IPS DF 6.9 (cell line): ENCODE measurements around the gene FRMD4A.

Source experiments
- DNase-seq: peaks from one replicate; pipeline ENCODE4 v3.0.0-alpha.2; 2013; ENCODE audit warnings: low read depth, low spot score
- H3K27ac ChIP-seq: one replicate; pipeline ENCODE4 v1.5.1; 2013; ENCODE audit warnings: low read length, control low read depth
- H3K27me3 ChIP-seq: 2 replicates; pipeline ENCODE4 v1.6.1; 2013; ENCODE audit warnings: mild to moderate bottlenecking, low read length; ENCODE audit not compliant: control insufficient read depth, insufficient read depth
- H3K36me3 ChIP-seq: 2 replicates; pipeline ENCODE4 v1.6.1; 2013; ENCODE audit warnings: low read length; ENCODE audit not compliant: control insufficient read depth, insufficient read depth
- H3K4me1 ChIP-seq: 2 replicates; pipeline ENCODE4 v1.6.1; 2013; ENCODE audit warnings: low read length; ENCODE audit not compliant: control insufficient read depth, insufficient read depth
- H3K4me3 ChIP-seq: 2 replicates; pipeline ENCODE4 v1.5.1; 2013; ENCODE audit warnings: mild to moderate bottlenecking, low read length
- H3K9me3 ChIP-seq: 2 replicates; pipeline ENCODE4 v1.6.1; 2013; ENCODE audit warnings: low read length, inconsistent platforms; ENCODE audit not compliant: control insufficient read depth, insufficient read depth
- WGBS: extraction: QIAGEN DNeasy Blood & Tissue Kit; methylation state at CpG from one replicate; pipeline ENCODE4 v1.1.7; 2013; ENCODE audit warnings: mixed read lengths, missing lambda C conversion rate; ENCODE audit not compliant: insufficient read length, insufficient coverage; 5-methylcytosine and 5-hydroxymethylcytosine counted together

FRMD4A gene

GRCh38 chr10:13658264-13658663, 672.5 kb downstream of the FRMD4A start:
- Histone ChIP-seq H3K36me3 (peaks cover 23% of the 10 kb centered on the region), H3K27ac (no peak overlapping the region), H3K9me3 (no peaks in the 10 kb centered on the region), H3K27me3 (no peaks in the 10 kb centered on the region), H3K4me3 (no peak overlapping the region), H3K4me1 (0 out of 2 replicates have a peak, but pooled peaks cover 1% of the 10 kb centered on the region)
- WGBS = no CpG with 5 or more reads among the region's 10 CpGs
- DNase-seq = no peak

GRCh38 chr10:13657101-13657680, 673.5 kb downstream of the FRMD4A start:
- no peak overlapping the region for H3K4me3 ChIP-seq
- no peak overlapping the region for H3K27ac ChIP-seq
- no peaks in the 10 kb centered on the region for H3K27me3 ChIP-seq
- no peak for DNase-seq
- H3K4me1 ChIP-seq = 0 out of 2 replicates have a peak, but pooled peaks cover 1% of the 10 kb centered on the region
- no CpG with 5 or more reads among the region's 49 CpGs for WGBS
- H3K9me3 ChIP-seq = no peaks in the 10 kb centered on the region
- H3K36me3 ChIP-seq = peaks cover 23% of the 10 kb centered on the region

- no CpG with 5 or more reads among the region's 68 CpGs for WGBS
- no peak overlapping the region for H3K27ac ChIP-seq
- 0 out of 2 replicates have a peak, but pooled peaks cover 1% of the 10 kb centered on the region for H3K4me1 ChIP-seq
- DNase-seq = no peak
- peaks cover 25% of the 10 kb centered on the region for H3K36me3 ChIP-seq
- no peaks in the 10 kb centered on the region for H3K27me3 ChIP-seq
- no peak overlapping the region for H3K4me3 ChIP-seq
- no peaks in the 10 kb centered on the region for H3K9me3 ChIP-seq
These were observed 674.2 kb downstream of the FRMD4A start for GRCh38 chr10:13656337-13657100.

DNA sequence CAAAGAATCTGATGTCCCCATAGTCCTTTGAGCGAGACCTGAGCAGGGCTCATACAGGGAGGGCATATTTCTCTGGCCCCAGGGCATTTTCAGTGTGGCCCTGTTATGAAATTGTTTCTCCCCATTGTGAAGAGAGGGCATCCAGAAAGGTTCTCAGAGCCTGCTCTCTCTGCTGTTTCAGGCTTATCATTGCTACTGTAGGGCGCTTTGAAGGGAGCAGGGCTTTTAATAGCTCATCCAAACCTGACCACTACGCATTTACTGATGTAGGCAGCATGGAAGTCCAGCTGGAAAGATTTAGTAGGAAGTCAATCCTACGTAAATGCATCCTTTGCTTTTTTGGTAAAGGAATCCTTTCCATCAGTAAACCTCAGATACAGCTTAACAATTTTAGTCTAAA, 675.9 kb downstream of the FRMD4A start:
- no peaks in the 10 kb centered on the region for H3K27me3 ChIP-seq
- DNase-seq = no peak
- H3K36me3 ChIP-seq = peaks cover 25% of the 10 kb centered on the region
- H3K4me1 ChIP-seq = no peaks in the 10 kb centered on the region
- WGBS = no CpG with 5 or more reads among the region's 4 CpGs
- no peak overlapping the region for H3K4me3 ChIP-seq
- H3K9me3 ChIP-seq = no peaks in the 10 kb centered on the region
- no peak overlapping the region for H3K27ac ChIP-seq

- no peaks in the 10 kb centered on the region for H3K9me3 ChIP-seq
- WGBS = no CpG with 5 or more reads among the region's 8 CpGs
- H3K36me3 ChIP-seq = peaks cover 23% of the 10 kb centered on the region
- no peak for DNase-seq
- no peaks in the 10 kb centered on the region for H3K27me3 ChIP-seq
- no peak overlapping the region for H3K4me3 ChIP-seq
- no peak overlapping the region for H3K27ac ChIP-seq
- H3K4me1 ChIP-seq = no peaks in the 10 kb centered on the region
These were observed 676.5 kb downstream of the FRMD4A start for GRCh38 chr10:13654118-13654830.

DNA sequence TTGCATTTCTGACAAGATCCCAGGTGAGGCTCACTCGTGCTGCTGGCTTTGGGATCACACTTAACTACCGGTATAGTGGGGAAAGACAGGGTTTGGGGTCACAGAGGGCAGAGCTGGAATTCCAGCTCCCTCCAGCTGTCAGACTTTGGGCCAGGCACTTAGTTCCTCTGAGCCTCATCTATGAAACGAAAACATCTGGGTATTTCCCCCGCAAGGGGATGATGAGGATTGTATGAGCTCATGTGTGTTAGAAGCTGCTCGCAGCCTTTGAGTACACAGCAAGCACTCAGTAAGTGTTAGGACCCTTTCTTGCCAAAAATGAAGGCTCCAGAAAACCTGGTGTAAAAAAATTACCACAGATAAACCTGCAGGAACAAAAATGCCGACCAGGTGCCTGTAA, 677.9 kb downstream of the FRMD4A start:
- Histone ChIP-seq H3K9me3 (no peaks in the 10 kb centered on the region), H3K4me1 (no peaks in the 10 kb centered on the region), H3K27ac (no peak overlapping the region), H3K4me3 (no peak overlapping the region), H3K27me3 (no peaks in the 10 kb centered on the region), H3K36me3 (peaks cover 19% of the 10 kb centered on the region)
- WGBS = no CpG with 5 or more reads among the region's 6 CpGs
- DNase-seq = no peak

DNA sequence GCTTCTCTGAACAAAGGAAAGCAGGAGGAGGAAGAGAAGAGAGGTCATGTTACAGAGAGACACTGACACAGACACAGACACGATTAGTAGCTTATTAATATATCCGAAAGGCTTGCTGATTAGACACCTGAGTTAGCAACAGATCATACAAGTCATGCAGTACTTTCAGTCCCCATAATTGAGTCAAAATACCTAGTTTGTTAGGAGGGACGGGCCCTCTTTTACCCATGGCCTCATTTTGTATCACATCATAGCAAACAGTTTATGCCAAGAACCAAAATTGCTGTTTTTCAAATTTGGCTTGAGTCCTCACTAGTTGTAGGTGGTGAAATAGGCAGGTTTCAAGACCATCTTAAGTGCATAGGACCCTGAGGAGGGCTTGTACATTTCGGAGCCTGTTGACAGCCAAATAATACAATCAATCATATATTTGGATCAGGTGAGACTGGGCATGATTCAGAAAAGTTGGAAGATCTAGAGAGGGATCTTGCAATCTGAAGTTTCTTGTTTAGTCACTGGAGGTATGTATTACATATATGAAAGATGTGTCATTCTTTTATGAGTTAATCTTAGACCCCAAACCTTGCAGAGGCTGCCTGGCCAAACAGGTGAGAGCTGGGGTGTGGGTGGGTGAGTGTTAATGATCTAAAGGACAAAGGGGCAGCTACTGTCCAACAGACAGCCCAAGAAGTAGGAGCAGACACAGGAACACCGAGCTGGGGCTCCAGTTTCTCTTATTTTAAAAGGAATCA, 678.6 kb downstream of the FRMD4A start:
- Histone ChIP-seq H3K27me3 (no peaks in the 10 kb centered on the region), H3K4me3 (no peak overlapping the region), H3K27ac (no peak overlapping the region), H3K36me3 (peaks cover 19% of the 10 kb centered on the region), H3K9me3 (no peaks in the 10 kb centered on the region), H3K4me1 (no peaks in the 10 kb centered on the region)
- WGBS = no CpG with 5 or more reads among the region's 5 CpGs
- DNase-seq = no peak

GRCh38 chr10:13650961-13651360, 679.8 kb downstream of the FRMD4A start:
- no peak for DNase-seq
- WGBS = no CpG with 5 or more reads among the region's 5 CpGs
- H3K36me3 ChIP-seq = peaks cover 12% of the 10 kb centered on the region
- H3K27me3 ChIP-seq = no peaks in the 10 kb centered on the region
- no peak overlapping the region for H3K4me3 ChIP-seq
- H3K27ac ChIP-seq = no peak overlapping the region
- H3K9me3 ChIP-seq = no peaks in the 10 kb centered on the region
- no peaks in the 10 kb centered on the region for H3K4me1 ChIP-seq

DNA sequence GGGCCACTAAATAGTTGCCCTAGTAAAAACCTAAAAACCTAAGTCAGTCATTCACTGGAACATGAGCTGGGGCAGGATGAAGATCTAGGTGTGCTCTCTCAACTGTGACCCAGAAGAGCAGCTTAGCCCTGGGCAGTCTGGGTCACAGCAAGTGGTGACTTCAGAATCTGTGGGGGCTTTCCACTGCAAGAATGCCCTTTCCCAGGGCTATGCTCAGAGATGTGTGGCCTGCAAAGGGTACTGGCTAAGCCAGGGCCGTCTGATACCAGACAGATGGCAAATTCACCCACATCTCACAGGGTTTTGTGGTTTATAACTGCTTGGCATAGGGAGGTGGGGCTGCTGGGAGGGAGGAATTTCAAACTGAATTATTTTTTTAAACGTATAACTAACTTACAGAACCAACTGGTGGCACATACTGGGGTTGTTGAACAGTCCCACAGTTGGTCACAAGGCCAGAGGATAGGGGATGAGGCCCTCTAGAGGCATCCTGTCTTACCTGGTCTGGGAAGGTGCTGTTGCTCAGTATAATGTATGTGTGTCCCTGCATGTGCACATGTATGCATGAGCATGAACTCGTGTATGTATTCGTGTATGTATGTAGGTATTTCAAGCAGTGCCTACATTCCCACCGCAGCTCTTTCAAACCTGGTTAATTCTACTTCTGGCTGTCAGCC, 680.7 kb downstream of the FRMD4A start:
- H3K4me1 ChIP-seq = no peaks in the 10 kb centered on the region
- WGBS = no CpG with 5 or more reads among the region's 5 CpGs
- H3K27me3 ChIP-seq = no peaks in the 10 kb centered on the region
- no peak overlapping the region for H3K27ac ChIP-seq
- peaks cover 12% of the 10 kb centered on the region for H3K36me3 ChIP-seq
- no peak for DNase-seq
- H3K9me3 ChIP-seq = no peaks in the 10 kb centered on the region
- no peak overlapping the region for H3K4me3 ChIP-seq

DNA sequence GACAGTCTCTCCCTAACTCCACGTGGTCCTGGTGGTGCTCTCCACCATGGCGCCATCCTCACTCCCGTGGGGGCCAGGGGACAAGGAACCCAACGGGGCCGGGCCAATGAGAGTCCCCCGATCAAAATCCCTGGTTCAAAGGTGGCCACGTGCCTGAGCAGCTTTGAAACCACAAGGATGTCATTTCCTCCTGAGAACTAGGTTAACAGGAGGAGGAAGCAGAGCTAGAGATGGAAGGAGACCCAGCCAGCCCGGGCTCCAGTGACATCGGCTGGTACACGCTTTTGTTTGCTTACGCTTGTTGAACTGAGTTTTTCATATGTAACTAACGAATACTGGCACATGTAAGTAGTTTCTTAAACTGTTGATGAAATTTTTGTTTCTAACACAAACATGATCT, 682.3 kb downstream of the FRMD4A start:
- Histone ChIP-seq H3K9me3 (no peaks in the 10 kb centered on the region), H3K4me1 (no peaks in the 10 kb centered on the region), H3K36me3 (peaks cover 2% of the 10 kb centered on the region), H3K27ac (no peak overlapping the region), H3K4me3 (no peak overlapping the region), H3K27me3 (no peaks in the 10 kb centered on the region)
- no peak for DNase-seq
- no CpG with 5 or more reads among the region's 12 CpGs for WGBS
